Coronary artery (tissue), 2 donors: Measurements from ENCODE around the gene GCM1.

ENCODE experiments used
- DNase-seq: peaks from one replicate; pipeline ENCODE4 v3.0.0-alpha.2; 2017; ENCODE audit warnings: low spot score
- H3K27ac ChIP-seq, 2 donors: fragments of 200-600 bp; sonication (generic); one replicate each; pipeline ENCODE4 v1.5.1; 2016 to 2019
- H3K4me3 ChIP-seq: fragments of 200-600 bp; sonication (generic); 2 replicates; pipeline ENCODE4 v1.5.1; 2016; ENCODE audit warnings: mild to moderate bottlenecking, moderate library complexity
- CTCF ChIP-seq: fragments of 200-600 bp; sonication (generic); IDR thresholded peaks from one replicate; pipeline ENCODE4 v1.5.1; 2019; ENCODE audit warnings: antibody characterized with exemption

The GCM1 gene

GRCh38 chr6:53101006-53101405 lies 47.6 kb downstream of the GCM1 start:
- no peak overlapping the region for H3K27ac ChIP-seq
- no peak for TF ChIP-seq CTCF
- H3K4me3 ChIP-seq: no peak overlapping the region
- no peak for DNase-seq

- no peak for TF ChIP-seq CTCF
- no peak overlapping the region for H3K27ac ChIP-seq
- DNase-seq: no peak
Measured at GRCh38 chr6:53100561-53100960, 48.1 kb downstream of the GCM1 start.

GRCh38 chr6:53095716-53096115 lies 52.9 kb downstream of the GCM1 start:
- no peak for DNase-seq
- H3K27ac ChIP-seq: no peak overlapping the region
- TF ChIP-seq CTCF: no peak
- H3K4me3 ChIP-seq: no peak overlapping the region

More at GRCh38 chr6:53100561-53100960, 48.1 kb downstream of the GCM1 start:
- no peak overlapping the region for H3K4me3 ChIP-seq

- Histone ChIP-seq H3K4me3 (no peak overlapping the region), H3K27ac (no peak overlapping the region)
- no peak for TF ChIP-seq CTCF
- no peak for DNase-seq
Measured at GRCh38 chr6:53095270-53095669, 53.4 kb downstream of the GCM1 start.

GRCh38 chr6:53090576-53090975 lies 58.1 kb downstream of the GCM1 start:
- no peak overlapping the region for H3K4me3 ChIP-seq
- DNase-seq: no peak
- TF ChIP-seq CTCF: no peak
- H3K27ac ChIP-seq: no peak overlapping the region

GRCh38 chr6:53089948-53090347 lies 58.7 kb downstream of the GCM1 start:
- TF ChIP-seq CTCF: no peak
- H3K27ac ChIP-seq: no peak overlapping the region
- H3K4me3 ChIP-seq: no peak overlapping the region
- DNase-seq: no peak

GRCh38 chr6:53086302-53086701 lies 62.3 kb downstream of the GCM1 start:
- TF ChIP-seq CTCF: no peak
- Histone ChIP-seq H3K4me3 (no peak overlapping the region), H3K27ac (no peak overlapping the region)
- no peak for DNase-seq
